GM12874 (cell line): ENCODE results near the gene SPATA46.

ENCODE experiments used
- TF ChIP-seq, protein P1 (sequence below): IDR thresholded peaks from 2 replicates; pipeline ENCODE4 v1.5.1; 2011; ENCODE audit warnings: low read depth, mild to moderate bottlenecking, control low read depth, low read length, moderate library complexity; ENCODE audit not compliant: insufficient read depth

SPATA46 gene

GRCh38 chr1:162412002-162412401, 35.3 kb upstream of the SPATA46 start, which contains the start of gene SH2D1B:
Gene SH2D1B, minus strand, starts transcription at chr1:162412136. Its CDS starts 120 bp downstream, at chr1:162412016.
- TF ChIP-seq, protein P1, sequence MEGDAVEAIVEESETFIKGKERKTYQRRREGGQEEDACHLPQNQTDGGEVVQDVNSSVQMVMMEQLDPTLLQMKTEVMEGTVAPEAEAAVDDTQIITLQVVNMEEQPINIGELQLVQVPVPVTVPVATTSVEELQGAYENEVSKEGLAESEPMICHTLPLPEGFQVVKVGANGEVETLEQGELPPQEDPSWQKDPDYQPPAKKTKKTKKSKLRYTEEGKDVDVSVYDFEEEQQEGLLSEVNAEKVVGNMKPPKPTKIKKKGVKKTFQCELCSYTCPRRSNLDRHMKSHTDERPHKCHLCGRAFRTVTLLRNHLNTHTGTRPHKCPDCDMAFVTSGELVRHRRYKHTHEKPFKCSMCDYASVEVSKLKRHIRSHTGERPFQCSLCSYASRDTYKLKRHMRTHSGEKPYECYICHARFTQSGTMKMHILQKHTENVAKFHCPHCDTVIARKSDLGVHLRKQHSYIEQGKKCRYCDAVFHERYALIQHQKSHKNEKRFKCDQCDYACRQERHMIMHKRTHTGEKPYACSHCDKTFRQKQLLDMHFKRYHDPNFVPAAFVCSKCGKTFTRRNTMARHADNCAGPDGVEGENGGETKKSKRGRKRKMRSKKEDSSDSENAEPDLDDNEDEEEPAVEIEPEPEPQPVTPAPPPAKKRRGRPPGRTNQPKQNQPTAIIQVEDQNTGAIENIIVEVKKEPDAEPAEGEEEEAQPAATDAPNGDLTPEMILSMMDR = no peak

DNA sequence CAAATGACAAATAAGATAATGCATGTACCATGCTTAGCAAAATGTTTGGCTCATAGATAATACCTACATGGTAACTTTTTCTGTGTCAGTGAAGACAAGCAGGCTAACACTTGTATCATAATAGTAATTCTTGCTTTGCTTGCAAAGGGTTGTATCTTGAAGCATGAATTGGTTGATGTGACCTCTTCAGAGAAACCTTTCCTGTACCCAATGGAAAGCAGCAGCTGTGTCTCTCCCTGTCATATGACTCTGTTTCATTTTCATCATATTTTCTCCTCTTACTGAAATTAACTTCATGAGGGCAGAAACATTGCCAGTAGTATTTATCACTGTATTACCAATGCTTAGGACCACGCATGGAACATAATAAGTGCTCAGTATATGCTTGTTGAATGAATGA, 30.9 kb upstream of the SPATA46 start:
- TF ChIP-seq, protein P1 = no peak

DNA sequence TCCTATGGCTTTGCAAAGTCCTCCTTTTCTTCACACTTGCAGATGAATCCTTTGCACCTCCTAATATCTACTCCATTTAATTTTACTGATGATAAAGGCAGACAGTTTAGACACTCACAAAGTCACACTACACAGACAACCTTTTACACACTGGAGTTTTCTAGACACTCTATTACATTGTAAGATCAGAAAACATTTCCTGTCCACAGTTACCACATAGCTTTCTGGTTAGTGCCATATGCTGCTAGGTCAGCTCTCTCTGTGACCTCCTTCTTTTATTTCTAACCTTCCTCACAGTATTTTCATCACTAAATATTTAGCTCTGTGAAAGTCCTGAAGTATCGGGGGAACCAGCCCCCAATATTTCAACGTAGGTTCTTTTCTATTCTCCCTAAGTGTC, 30.2 kb upstream of the SPATA46 start:
- TF ChIP-seq, protein P1 = no peak

GRCh38 chr1:162405800-162406199, 29.1 kb upstream of the SPATA46 start:
- TF ChIP-seq, protein P1 = no peak

DNA sequence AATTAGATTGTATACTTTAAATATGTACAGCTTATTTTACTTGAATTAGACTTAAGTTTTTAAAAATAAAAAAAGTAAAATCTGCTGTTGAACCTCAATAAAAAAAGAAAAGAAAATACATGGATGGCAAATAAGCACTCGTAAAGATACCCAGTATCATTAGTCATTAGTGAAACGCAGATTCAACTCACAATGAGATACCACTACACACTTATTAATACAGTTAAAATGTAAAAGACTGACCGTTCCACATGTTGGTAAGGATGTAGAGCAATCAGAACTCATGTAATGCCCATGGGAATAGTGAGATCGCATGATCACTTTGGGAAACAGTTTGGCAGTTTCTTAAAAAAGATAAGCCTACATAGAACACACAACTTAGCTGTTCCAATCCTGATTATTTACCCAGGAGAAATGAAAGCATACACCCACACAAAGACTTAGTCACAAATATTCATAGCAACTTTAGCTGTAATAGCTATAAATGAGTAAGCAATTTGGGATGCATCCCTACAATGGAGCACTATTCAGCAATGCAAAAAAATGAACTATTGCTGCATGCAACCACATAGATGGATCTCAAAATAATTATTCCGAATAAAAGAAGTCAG, 28.0 kb upstream of the SPATA46 start:
- TF ChIP-seq, protein P1 = no peak

DNA sequence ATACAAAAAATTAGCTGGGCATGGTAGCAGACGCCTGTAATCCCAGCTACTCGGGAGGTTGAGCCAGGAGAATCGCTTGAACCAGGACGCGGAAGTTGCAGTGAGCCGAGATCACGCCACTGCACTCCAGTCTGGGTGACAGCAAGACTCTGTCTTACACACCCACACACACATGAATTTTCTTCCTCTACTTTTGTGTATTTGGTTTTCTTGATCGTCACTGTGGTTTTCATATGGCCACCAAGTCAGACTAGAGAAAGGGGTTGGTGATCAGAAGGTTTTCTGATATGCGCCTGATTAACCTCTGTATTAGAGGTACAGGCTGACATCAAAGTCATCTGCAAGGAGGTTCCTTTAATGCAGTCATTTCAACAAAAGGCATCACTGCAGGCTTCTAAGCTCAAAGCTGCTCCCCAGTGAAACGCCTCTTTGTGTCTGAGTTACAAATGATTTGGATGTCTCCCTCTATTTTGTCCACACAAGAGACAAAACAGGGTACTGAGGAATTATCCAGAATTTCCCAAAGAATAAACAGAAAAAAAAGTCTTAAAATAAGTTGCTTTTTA, 24.2 kb upstream of the SPATA46 start:
- TF ChIP-seq, protein P1 = no peak

DNA sequence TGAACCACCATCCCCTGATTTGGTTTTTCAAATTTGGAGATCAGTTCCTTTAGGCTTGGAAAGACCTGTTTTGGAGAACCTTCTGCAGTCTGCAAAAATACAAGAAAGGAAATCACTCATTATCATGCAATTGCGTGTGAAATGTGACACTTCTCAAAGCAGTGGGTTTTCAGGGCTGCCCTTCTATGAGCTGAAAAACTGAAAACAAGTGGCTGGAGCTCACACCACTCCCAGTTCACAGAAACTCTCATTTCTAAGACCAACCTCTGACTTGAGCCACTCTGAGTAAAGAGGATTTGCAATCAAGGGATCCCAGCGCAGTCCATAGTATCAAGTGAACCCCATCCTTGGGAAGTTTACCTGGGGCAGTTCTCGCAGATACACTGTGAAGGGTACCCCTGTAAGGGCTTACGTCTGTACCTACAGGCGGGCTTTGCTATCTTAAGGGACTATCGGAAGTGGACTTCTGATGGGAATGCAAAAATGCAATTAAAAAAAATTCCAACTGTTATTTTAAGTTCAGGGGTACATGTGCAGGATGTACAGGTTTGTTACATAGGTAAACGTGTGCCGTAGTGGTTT, 22.4 kb upstream of the SPATA46 start:
- TF ChIP-seq, protein P1 = no peak
